HG02642 (cell line): Measurements from ENCODE around the gene SLC38A1.
"Not testable (repeated sequence)": the region's sequence is repeated elsewhere in the genome, so short reads cannot be mapped to it uniquely, and the experiment has no call there.

ENCODE experiments used
- ATAC-seq: cut with Tn5 transposase; IDR thresholded peaks from one replicate; pipeline ENCODE4 v1.9.1; 2021; ENCODE audit warnings: mild to moderate bottlenecking; ENCODE audit not compliant: unreplicated experiment, poor library complexity

SLC38A1 gene

DNA sequence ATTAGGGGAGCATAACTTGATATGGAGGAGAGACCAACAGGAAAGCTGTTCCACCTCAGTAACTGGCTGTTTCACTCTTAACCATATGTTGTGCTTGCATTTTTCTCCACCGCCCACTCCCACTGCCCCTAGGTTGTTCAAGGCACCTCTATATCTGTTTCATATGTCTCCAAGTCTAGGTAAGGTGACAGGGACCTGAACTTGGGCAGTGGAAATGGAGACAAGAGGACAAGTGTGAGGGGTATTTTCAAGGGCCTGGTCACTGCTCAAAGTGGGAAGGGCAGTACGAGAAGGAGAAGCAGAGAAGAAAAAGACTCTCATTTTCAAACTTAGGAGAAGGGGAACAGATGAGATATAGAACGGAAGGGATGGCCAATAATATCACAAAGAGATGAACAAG lies 3.1 kb downstream of the SLC38A1 start:
- no peak for ATAC-seq

DNA sequence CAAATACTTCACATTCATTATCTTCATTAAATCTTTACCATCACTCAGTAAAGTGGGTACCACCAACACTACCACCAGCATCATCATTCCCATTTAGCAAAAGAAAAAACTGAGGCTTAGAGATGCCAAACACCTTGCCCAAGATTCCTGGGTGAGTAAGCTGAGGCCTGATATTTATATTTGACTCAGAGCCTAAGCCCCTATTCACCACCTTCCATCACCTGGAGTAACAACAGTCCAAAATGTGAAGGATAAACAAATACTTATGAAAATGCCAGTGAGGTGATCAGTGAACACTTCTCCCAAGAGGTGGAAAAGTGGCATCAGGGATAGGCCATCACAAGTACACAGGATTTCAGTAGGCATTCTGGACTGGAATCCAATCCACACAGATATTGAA lies 3.7 kb downstream of the SLC38A1 start:
- ATAC-seq, result no peak

DNA sequence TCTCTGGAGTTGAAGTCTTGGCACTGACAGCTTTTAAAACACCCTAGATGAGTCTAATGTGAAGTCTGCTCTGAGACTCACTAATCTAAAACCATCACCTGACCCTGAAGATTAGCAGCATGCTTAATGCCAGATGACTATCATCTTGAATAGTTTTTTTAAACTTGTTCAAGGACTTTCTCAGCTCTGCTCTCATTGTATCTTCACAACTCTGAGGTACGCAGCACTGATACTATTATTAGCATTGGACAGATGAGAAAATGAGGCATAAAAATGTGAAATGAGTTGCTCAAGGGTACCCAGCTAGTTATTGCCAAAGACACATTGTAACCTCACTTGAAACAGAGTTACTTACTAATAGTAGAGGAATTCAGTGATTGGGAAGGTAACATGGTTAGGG lies 4.8 kb downstream of the SLC38A1 start:
- ATAC-seq, result no peak

DNA sequence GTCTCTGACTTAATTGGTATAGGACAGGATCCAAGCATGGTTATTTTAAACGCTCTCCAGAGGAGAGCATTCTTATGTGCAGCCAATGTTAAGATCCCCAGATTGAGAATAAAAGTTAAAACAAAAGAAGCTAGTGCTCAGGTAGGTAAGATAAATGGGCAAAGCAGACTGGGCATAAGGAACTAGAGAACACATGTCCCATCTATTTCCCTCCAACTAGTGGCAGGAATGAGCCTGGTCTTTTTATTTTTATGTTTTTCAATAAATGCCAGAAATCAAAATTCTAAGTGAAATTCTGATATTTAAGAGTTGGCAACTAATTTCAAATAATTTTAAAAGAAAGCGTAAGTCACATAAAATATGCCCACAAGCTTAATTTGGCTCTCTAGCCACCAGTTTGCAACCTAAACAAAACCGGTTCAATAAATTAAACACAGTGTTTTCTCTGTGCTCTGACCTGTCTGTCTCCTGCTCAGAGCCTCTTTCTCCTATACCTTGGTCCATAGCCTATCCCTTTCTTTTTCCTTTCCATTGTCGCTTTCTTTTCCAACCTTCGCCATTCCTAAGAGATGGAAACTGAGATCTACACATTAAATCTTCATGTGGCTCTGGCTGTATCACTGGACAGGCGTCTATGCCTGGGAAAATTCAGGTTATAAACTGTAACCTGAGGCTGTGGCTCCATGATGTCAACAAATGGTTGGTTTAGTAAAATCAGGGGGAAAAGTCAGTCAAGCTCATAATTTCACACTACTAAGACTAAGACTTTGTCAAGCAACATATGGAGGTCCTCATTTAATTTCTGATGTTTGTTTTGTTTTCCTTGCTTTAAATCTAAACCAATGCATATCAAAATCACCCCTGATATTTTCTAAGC lies 5.5 kb downstream of the SLC38A1 start:
- ATAC-seq, result no peak

DNA sequence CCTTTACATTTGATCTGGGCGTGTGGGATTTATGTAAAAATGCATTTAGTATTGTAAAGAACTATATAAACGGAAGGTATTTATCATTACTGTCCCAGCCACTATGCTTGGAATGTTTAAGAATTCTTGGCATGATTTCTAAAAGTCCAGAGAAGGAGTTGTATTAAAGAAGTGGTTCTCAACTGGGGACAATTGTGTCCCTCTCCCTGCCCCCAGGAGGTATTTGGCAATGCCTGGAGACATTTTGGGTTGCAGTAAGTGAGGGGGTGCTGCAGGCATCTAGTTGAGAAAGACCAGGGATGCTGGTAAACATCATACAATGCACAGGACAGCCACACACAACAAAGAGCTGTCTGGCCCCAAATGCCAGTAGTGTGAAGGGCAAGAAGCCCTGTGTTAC lies 7.2 kb downstream of the SLC38A1 start:
- no peak for ATAC-seq

DNA sequence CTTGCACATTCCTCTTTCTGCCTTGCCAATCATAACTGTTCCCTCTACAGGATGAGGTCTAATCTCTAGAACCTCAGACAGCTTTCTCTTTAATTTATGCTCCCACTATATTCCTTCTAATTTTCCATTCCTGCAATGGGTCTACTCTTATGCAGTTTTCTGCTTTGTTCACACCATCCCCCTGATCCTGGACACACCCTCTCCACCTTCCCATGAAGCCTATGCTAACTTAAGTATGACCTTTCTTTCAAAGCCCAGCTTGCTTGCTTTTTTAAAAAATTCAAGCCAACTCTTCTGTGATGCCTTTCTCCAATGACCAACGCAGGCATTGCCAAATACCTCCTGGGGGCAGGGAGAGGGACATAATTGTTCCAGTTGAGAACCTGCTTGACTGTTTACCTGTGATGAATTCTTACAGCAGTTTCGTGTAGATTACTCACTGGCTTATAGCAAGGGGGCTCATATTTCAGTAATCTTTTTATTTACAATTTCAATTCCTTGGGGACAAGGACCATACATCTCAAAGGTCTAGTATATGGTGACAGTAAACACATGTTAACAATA lies 7.8 kb downstream of the SLC38A1 start:
- ATAC-seq, result no peak

DNA sequence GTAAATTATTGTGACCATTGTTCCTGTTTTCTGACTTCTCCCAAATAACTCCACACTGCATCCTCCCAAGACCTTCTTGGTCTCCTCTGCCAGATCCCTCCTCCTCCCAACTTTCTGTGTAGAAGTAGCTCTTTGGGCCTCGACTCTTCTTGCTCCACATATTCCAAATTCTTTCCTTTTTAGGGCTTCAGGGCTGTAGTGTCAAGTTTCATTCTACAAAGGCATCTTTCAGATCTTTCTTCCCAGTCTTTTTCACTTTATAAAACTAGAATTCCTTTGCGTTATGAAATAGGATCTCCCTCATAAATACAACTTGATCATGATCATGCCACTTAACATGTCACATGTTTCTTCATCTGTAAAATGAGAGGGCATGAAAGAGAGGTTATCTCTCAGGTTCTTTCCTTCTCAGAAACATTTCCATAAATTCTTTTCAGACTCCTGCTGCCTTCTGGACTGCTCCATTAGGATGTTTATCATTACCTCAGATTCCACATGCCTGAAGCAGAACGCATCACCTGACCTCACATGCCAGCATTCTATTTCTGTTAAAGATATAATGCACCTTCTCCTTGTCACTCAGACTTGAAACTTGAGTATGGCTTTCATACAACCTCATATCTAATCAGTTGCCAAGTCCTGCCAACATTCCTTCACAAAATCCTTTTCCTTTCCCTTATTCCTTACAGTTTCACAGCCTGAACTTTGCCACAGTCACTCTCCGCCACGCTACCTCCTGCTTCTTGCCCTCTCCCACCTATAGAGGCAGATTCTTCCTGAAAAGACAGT lies 8.5 kb downstream of the SLC38A1 start:
- no peak for ATAC-seq

DNA sequence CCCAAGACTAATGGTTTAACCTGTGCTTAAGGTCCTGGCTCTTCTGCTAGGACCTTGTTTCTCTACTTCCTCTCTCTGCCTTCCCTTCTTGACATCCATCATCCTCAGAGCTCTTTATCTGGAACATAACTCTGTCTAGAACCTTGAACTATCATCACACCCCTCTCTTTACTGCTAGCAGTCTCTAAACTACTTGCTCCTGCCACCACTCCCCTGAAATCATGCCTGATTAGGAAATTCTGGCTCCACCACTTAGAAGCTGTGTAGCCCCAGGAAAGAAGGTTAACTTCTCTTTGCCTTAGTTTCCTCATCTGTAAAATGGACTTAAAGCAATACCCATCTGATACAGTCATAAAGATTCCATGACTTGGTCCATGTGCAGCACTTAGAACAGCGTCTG lies 9.1 kb downstream of the SLC38A1 start:
- no peak for ATAC-seq

DNA sequence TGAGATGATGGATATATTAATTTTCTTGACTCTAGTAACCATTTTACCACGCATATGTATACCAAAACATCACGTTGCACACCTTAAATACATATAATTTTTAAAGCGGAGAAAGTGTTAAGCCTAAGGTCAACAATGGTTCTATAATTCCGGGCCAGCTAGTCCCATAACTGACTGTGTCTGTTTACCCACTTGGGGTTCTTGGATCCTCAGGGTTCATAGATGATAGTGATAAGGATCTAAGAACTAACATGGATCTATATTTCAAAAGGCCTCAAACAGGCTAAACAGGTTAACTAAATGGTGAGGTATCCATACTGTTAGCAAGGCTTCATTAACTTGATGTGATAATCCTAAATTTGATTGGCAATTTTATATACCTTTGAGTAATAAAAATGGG lies 9.8 kb downstream of the SLC38A1 start:
- ATAC-seq, result no peak

DNA sequence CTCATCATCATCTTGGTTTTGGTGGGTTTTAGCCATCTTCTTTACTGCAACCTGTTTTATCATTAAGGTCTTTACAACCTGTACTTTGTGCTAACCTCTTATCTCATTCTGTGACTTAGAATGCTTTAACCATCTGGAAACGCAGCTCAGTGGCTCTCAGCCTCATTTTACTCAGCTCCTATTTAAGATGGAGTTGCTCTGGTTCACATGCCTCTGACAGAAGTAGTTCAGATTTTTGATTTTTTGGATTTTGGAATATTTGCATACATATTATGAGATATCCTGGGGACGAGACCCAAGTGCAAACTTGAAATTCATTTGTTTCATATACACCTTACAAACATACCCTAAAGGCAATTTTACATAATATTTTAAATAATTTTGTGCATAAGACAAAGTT lies 10.7 kb downstream of the SLC38A1 start:
- no peak for ATAC-seq

DNA sequence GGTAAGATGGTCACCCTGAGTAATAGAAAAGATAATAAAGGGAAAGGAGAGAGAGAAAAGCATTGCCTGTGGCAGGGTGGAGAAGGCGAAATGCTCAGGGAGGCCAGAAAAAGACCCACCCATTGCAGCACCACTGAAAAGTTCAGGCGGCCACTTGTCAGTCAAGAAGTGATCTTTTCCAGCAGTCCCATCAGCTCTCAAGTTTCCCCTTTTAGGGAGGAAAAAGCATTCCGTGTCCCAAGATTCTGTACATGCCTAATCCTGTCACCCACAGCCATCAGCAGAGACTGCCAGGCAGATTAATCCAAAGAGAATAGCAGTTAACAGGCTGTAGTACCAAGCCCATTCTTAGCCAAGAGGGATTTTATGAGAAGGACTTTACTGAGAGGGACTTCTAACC lies 11.9 kb downstream of the SLC38A1 start:
- ATAC-seq, result no peak

DNA sequence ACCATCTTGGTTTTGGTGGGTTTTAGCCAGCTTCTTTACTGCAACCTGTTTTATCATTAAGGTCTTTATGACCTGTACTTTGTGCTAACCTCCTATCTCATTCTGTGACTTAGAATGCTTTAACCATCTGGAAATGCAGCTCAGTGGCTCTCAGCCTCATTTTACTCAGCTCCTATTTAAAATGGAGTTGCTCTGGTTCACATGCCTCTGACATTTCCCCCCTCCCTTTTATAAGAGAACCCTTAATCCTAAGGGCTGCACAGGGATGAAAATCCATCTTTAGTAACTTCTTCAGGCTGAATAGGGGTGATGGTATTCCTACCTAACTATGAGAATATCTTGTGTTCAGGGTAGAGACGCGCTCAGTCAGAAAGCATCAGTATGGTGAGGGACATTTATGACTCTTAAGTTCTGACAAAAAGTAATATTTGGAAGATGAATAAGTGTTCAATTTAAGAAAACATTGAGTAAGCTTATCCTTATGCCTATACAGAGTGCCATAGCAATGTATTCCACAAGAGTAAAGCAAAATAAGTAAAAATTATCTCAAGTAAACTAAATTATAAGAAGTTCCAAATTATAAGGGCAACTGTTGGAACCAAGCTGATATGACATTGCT lies 15.2 kb downstream of the SLC38A1 start:
- ATAC-seq, result no peak

DNA sequence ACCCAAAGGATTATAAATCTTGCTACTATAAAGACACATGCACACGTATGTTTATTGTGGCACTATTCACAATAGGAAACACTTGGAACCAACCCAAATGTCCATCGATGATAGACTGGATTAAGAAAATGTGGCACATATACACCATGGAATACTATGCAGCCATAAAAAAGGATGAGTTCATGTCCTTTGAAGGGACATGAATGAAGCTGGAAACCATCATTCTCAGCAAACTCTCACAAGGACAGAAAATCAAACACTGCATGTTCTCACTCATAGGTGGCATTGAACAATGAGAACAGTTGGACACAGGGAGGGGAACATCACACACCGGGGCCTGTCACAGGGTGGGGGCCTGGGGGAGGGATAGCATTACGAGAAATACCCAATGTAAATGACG lies 16.8 kb downstream of the SLC38A1 start:
- ATAC-seq, result not testable (repeated sequence)

DNA sequence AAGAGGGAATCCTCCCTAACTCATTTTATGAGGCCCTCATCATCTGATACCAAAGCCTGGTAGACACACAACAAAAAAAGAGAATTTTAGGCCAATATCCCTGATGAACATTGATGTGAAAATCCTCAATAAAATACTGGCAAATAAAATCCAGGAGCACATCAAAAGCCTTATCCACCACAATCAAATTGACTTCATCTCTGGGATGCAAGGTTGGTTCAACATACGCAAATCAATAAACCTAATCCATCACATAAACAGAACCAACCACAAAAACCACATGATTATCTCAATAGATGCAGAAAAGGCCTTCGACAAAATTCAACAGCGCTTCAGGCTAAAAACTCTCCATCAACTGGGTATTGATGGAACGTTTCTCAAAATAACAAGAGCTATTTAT lies 18.9 kb downstream of the SLC38A1 start:
- not testable (repeated sequence) for ATAC-seq

DNA sequence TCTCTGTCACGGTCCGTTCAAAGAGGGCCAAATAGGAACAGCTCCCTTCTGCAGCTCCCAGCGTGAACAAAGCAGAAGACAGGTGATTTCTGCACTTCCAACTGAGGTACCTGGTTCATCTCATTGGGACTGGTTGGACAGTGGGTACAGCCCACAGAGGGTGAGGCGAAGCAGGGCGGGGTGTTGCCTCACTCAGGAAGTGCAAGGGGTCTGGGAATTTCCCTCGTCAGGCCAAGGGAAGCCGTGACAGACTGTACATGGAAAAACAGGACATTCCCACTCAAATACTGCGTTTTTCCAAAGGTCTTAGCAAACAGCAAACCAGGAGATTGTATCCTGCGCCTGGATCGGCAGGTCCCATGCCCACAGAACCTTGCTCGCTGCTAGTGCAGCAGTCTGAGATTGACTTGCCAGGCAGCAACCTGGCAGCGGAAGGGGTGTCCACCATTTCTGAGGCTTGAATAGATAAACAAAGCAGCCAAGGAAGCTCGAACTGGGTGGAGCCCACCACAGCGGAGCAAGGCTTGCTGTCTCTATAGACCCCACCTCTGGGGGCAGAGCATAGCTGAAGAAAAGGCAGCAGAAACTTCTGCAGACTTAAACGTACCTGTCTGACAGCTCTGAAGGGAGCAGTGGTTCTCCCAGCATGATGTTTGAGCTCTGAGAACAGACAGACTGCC lies 22.7 kb downstream of the SLC38A1 start:
- ATAC-seq, result no peak

DNA sequence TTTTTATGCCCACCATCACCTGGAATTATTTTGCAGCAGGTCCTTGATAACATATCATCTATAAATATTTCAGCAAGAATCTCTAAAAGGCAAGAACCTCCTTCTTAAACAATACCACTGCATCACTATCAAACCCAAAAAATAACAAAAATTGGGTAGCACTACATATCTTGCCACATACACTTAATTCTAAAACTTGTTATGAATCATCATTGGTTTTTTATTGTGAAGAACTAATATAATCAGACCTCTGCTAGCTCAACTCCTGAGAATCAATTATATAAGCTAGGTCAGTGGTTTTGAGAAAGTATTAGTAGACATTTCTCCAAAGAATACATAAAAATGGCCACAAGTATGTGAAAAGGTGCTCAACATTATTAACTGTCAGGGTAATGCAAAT lies 23.8 kb downstream of the SLC38A1 start:
- no peak for ATAC-seq

DNA sequence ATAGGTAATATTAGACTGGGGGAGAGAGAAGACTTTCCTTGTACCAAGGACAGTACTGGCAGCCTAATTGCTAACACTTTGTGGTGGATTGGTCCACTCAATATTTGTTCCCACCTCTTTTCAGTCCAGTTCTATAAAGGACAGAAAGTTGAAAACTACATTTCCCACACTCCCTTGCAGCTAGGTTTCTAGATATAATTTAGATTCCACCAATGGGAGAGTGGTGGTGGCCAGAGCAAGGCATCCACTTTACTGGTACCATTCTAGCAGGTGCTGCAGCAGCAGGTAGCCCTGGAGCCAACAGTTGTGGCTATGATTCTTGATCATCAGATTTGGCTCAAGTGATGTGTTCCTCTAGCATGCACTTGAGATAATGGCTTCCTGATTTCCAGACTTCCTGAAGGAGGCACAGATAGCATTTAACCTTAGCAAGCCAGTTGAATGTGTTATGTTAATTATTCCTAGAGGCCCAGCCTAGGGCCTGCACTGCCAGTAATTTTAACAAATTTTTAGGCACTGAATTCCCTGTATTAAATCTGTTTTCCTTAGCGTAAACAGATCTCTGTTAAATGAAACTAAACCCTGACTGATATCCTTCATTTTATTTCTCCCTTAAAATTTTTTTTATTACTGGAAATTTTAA lies 24.4 kb downstream of the SLC38A1 start:
- no peak for ATAC-seq

DNA sequence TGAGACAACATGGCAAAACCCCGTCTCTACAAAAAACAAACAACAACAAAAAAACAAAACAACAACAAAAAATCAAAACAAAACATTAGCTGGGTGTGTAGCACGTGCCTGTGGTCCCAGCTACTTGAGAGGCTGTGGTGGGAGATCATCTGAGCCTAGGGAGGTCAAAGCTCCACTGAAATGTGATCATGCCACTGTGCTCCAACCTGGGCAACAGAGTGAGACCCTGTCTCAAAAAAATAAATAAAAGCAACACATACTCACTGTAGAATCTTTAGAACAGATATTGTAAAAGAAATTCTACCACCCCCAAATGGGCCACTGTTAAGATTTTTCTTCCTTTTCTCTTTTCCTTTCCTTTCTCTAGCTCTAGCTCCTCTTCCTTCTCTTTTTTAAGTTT lies 26.3 kb downstream of the SLC38A1 start:
- no peak for ATAC-seq

DNA sequence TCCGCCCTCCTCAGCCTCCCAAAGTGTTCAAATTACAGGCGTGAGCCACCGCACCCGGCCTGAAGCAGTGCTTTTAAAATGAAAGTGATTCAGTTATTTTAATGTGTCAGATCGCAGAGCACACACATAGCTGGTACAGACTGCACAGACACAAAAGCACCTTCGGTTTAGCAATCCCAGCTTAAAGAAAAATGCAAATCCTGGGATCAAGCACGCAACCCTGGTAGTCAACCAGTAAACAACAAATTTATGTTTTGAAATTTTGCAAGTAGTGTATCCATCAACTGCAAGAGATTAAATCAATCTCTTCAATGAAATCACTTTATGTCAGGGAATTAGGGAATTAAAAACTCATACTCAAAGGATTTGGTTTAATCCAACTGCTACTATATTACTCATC lies 28.4 kb downstream of the SLC38A1 start:
- no peak for ATAC-seq

DNA sequence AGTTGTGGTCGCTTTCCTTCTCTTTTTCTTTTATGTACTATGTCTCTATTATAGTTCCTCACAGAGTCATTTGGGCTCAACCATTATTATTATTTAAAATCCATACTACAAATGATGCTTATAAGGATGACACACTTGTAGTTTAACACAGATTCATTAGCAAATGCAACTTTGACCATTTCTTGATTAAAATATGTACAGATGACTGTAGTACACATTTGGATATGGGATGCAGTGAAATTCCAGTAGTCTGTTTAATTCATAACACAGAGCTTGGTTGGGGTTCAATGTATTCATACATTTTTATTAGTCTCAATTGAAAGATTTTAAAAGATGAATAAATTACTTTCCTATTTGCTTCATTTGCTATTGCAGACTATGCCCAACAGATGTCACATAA lies 30.0 kb downstream of the SLC38A1 start:
- ATAC-seq, result no peak
